Measurements from ENCODE around the gene PRKN. TPM values are rescaled to one million over a fixed set of nuclear protein-coding genes. Genes with fewer than 3 reads are reported as not detected.

PRKN gene
- total RNA-seq, 1 donor from 2014 or later, result 5.1 TPM

DNA sequence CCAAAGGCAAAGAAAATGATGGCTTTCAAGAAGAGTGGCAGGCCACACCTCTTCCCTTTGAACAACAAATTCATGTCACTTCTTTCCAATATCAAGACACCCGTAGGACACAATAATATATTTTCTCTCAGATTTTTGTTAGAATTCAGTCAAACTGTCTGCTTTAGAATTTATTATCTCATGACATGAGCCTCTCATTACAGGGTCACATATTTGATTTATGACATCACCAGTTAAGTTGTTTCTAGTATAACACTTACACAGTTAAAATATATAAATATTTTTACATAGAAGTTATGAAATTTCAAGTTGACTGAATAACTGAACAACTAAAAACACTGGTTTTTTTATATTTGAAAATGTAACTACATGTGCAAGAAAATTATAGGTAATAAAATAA, 1133.2 kb downstream of the PRKN start:
- Mint-ChIP-seq H3K27ac (ENCODE audit: unreplicated experiment) (no peak overlapping the region), H3K36me3 (ENCODE audit: low read depth, unreplicated experiment) (no peaks in the 10 kb centered on the region), H3K9me3 (ENCODE audit: unreplicated experiment) (peaks cover 4% of the 10 kb centered on the region), H3K27me3 (ENCODE audit: unreplicated experiment) (no peaks in the 10 kb centered on the region), H3K4me3 (ENCODE audit: unreplicated experiment) (no peak overlapping the region), H3K4me1 (ENCODE audit: unreplicated experiment) (peaks cover 8% of the 10 kb centered on the region)
- DNase-seq (ENCODE audit: low spot score), result no peak
- TF ChIP-seq CTCF (IDR thresholded peaks at IDR 0.05; ENCODE audit: unreplicated experiment), result no peak

GRCh38 chr6:161590961-161591627, 1136.5 kb downstream of the PRKN start:
- no peak for TF ChIP-seq CTCF (IDR thresholded peaks at IDR 0.05; ENCODE audit: unreplicated experiment)
- Mint-ChIP-seq H3K4me3 (ENCODE audit: unreplicated experiment) (no peak overlapping the region), H3K4me1 (ENCODE audit: unreplicated experiment) (no peaks in the 10 kb centered on the region), H3K27me3 (ENCODE audit: unreplicated experiment) (no peaks in the 10 kb centered on the region), H3K9me3 (ENCODE audit: unreplicated experiment) (no peaks in the 10 kb centered on the region), H3K36me3 (ENCODE audit: low read depth, unreplicated experiment) (no peaks in the 10 kb centered on the region), H3K27ac (ENCODE audit: unreplicated experiment) (no peak overlapping the region)
- no peak for DNase-seq (ENCODE audit: low spot score)

- TF ChIP-seq CTCF (IDR thresholded peaks at IDR 0.05; ENCODE audit: unreplicated experiment), result no peak
- Mint-ChIP-seq H3K4me3 (ENCODE audit: unreplicated experiment) (no peak overlapping the region), H3K27me3 (ENCODE audit: unreplicated experiment) (no peaks in the 10 kb centered on the region), H3K4me1 (ENCODE audit: unreplicated experiment) (no peaks in the 10 kb centered on the region), H3K27ac (ENCODE audit: unreplicated experiment) (no peak overlapping the region), H3K36me3 (ENCODE audit: low read depth, unreplicated experiment) (no peaks in the 10 kb centered on the region), H3K9me3 (ENCODE audit: unreplicated experiment) (no peaks in the 10 kb centered on the region)
- DNase-seq (ENCODE audit: low spot score), result no peak
Observed at GRCh38 chr6:161586887-161587286, 1140.7 kb downstream of the PRKN start.

- no peaks in the 10 kb centered on the region for H3K27me3 Mint-ChIP-seq (ENCODE audit: unreplicated experiment)
- no peak for TF ChIP-seq CTCF (IDR thresholded peaks at IDR 0.05; ENCODE audit: unreplicated experiment)
- no peaks in the 10 kb centered on the region for H3K4me1 Mint-ChIP-seq (ENCODE audit: unreplicated experiment)
- H3K9me3 Mint-ChIP-seq (ENCODE audit: unreplicated experiment), result no peaks in the 10 kb centered on the region
- no peaks in the 10 kb centered on the region for H3K36me3 Mint-ChIP-seq (ENCODE audit: low read depth, unreplicated experiment)
- no peak for DNase-seq (ENCODE audit: low spot score)
- H3K4me3 Mint-ChIP-seq (ENCODE audit: unreplicated experiment), result no peak overlapping the region
- no peak overlapping the region for H3K27ac Mint-ChIP-seq (ENCODE audit: unreplicated experiment)
Observed at GRCh38 chr6:161584621-161585340, 1142.8 kb downstream of the PRKN start.

GRCh38 chr6:161584051-161584450, 1143.5 kb downstream of the PRKN start:
- Mint-ChIP-seq H3K4me3 (ENCODE audit: unreplicated experiment) (no peak overlapping the region), H3K36me3 (ENCODE audit: low read depth, unreplicated experiment) (no peaks in the 10 kb centered on the region), H3K4me1 (ENCODE audit: unreplicated experiment) (no peaks in the 10 kb centered on the region), H3K27me3 (ENCODE audit: unreplicated experiment) (no peaks in the 10 kb centered on the region), H3K9me3 (ENCODE audit: unreplicated experiment) (no peaks in the 10 kb centered on the region), H3K27ac (ENCODE audit: unreplicated experiment) (no peak overlapping the region)
- no peak for TF ChIP-seq CTCF (IDR thresholded peaks at IDR 0.05; ENCODE audit: unreplicated experiment)
- DNase-seq (ENCODE audit: low spot score), result no peak
